Activated naive CD8-positive, alpha-beta T cell treated with anti-CD3 and anti-CD28 coated beads, Interleukin-2, amount 10 ng/mL, durations not matched to agents 7 days and 5 days (primary cell): ENCODE data around the gene BCR. TPM values are rescaled to one million over a fixed set of nuclear protein-coding genes. Genes with fewer than 3 reads are reported as not detected.

Source experiments
- ATAC-seq: fragments of 150-1000 bp; cut with Tn5 transposase; one replicate; pipeline ENCODE4 v1.10.0; 2021; ENCODE audit warnings: low read depth, moderate library complexity
- POLR2A ChIA-PET: fragments of 350-600 bp; sonication (Branson Sonifier 250); formaldehyde crosslinking; loops from one replicate; lab custom pipeline; 2021; ENCODE audit warnings: antibody characterized with exemption; lab: Charles Lee
- DNase-seq: peaks from one replicate; pipeline ENCODE4 v3.0.0; 2021
- H3K27ac Mint-ChIP-seq: one replicate; pipeline ENCODE4 v1.8.0; 2022; ENCODE audit warnings: mild to moderate bottlenecking, mixed read lengths
- H3K27me3 Mint-ChIP-seq: one replicate; pipeline ENCODE4 v1.8.0; 2022; ENCODE audit warnings: mild to moderate bottlenecking, moderate library complexity, mixed read lengths
- H3K36me3 Mint-ChIP-seq: one replicate; pipeline ENCODE4 v1.8.0; 2021; ENCODE audit warnings: mild to moderate bottlenecking, mixed read lengths
- H3K4me1 Mint-ChIP-seq: one replicate; pipeline ENCODE4 v1.8.0; 2021; ENCODE audit warnings: mixed read lengths
- H3K4me3 Mint-ChIP-seq: one replicate; pipeline ENCODE4 v1.8.0; 2022; ENCODE audit warnings: mild to moderate bottlenecking, moderate library complexity, mixed read lengths
- H3K9me3 Mint-ChIP-seq: one replicate; pipeline ENCODE4 v1.8.0; 2021; ENCODE audit warnings: mixed read lengths
- total RNA-seq, 2 experiments: library from RNA; stranded (reverse); gene quantifications; one replicate each; pipeline ENCODE4 v1.2.3, GENCODE V29; 2021

BCR gene
- total RNA-seq, 2 experiments from 2014 or later, result 36.2 to 39.2 TPM

GRCh38 chr22:23240639-23241389, 60.5 kb downstream of the BCR start:
- Mint-ChIP-seq H3K27me3 (no peaks in the 10 kb centered on the region), H3K27ac (no peak overlapping the region), H3K4me3 (no peak overlapping the region), H3K9me3 (peaks cover 2% of the 10 kb centered on the region), H3K4me1 (peaks cover 39% of the 10 kb centered on the region), H3K36me3 (peaks cover 9% of the 10 kb centered on the region)
- ATAC-seq, result no peak
- POLR2A ChIA-PET, result no interaction called here
- DNase-seq, result no peak

- DNase-seq (no peak), ATAC-seq (no peak)
- H3K27ac Mint-ChIP-seq, result peak overlapping the region; percentile 75
- H3K27me3 Mint-ChIP-seq, result no peaks in the 10 kb centered on the region
- H3K4me1 Mint-ChIP-seq, result peaks cover 39% of the 10 kb centered on the region
- H3K36me3 Mint-ChIP-seq, result peaks cover 9% of the 10 kb centered on the region
- POLR2A ChIA-PET, result interaction anchor here (0.7 kb wide), 1 partner anchor 24 kb away, joined by 3 read pairs; no protein-coding TSS in a partner anchor
- H3K9me3 Mint-ChIP-seq, result peaks cover 2% of the 10 kb centered on the region
- H3K4me3 Mint-ChIP-seq, result peak overlapping the region; percentile 26
These were observed 61.5 kb downstream of the BCR start for GRCh38 chr22:23241562-23242472.

GRCh38 chr22:23242473-23243001, 62.2 kb downstream of the BCR start:
- Mint-ChIP-seq H3K4me1 (peaks cover 41% of the 10 kb centered on the region), H3K4me3 (peak overlapping the region; percentile 69), H3K27me3 (no peaks in the 10 kb centered on the region), H3K27ac (peak overlapping the region; percentile 77), H3K9me3 (peaks cover 2% of the 10 kb centered on the region), H3K36me3 (peaks cover 10% of the 10 kb centered on the region)
- ATAC-seq (peak; percentile 5), DNase-seq (no peak)
- POLR2A ChIA-PET, result interaction anchor here (0.7 to 1.2 kb wide), 5 partner anchors 24 to 77 kb away, joined by 3 read pairs; no protein-coding TSS in a partner anchor

GRCh38 chr22:23243006-23243573, 62.8 kb downstream of the BCR start:
- peaks cover 10% of the 10 kb centered on the region for H3K36me3 Mint-ChIP-seq
- peaks cover 2% of the 10 kb centered on the region for H3K9me3 Mint-ChIP-seq
- peak overlapping the region; percentile 77 for H3K27ac Mint-ChIP-seq
- H3K4me3 Mint-ChIP-seq, result peak overlapping the region; percentile 69
- no peaks in the 10 kb centered on the region for H3K27me3 Mint-ChIP-seq
- DNase-seq (peak; percentile 60), ATAC-seq (peak; percentile 90)
- POLR2A ChIA-PET, result interaction anchor here (0.7 to 1.2 kb wide), 5 partner anchors 27 to 77 kb away, joined by 3 to 4 read pairs (median 3); no protein-coding TSS in a partner anchor
- peaks cover 43% of the 10 kb centered on the region for H3K4me1 Mint-ChIP-seq

GRCh38 chr22:23243859-23244689, 63.8 kb downstream of the BCR start:
- Mint-ChIP-seq H3K4me1 (peaks cover 43% of the 10 kb centered on the region), H3K4me3 (peak overlapping the region; percentile 69), H3K9me3 (peaks cover 2% of the 10 kb centered on the region), H3K27me3 (no peaks in the 10 kb centered on the region), H3K36me3 (peaks cover 8% of the 10 kb centered on the region), H3K27ac (peak overlapping the region; percentile 77)
- DNase-seq, result no peak
- ATAC-seq, result no peak
- POLR2A ChIA-PET, result interaction anchor here (0.7 to 1.2 kb wide), 2 partner anchors 28 to 77 kb away, joined by 3 to 4 read pairs; no protein-coding TSS in a partner anchor

- ATAC-seq, result no peak
- H3K4me1 Mint-ChIP-seq, result peaks cover 43% of the 10 kb centered on the region
- no peaks in the 10 kb centered on the region for H3K9me3 Mint-ChIP-seq
- H3K27me3 Mint-ChIP-seq, result no peaks in the 10 kb centered on the region
- H3K4me3 Mint-ChIP-seq, result no peak overlapping the region
- POLR2A ChIA-PET, result no interaction called here
- peak overlapping the region; percentile 23 for H3K27ac Mint-ChIP-seq
- DNase-seq, result no peak
- H3K36me3 Mint-ChIP-seq, result peaks cover 6% of the 10 kb centered on the region
These were observed 64.4 kb downstream of the BCR start for GRCh38 chr22:23244690-23245044.

- H3K27ac Mint-ChIP-seq, result no peak overlapping the region
- POLR2A ChIA-PET, result no interaction called here
- no peaks in the 10 kb centered on the region for H3K27me3 Mint-ChIP-seq
- no peaks in the 10 kb centered on the region for H3K9me3 Mint-ChIP-seq
- ATAC-seq (no peak), DNase-seq (no peak)
- no peak overlapping the region for H3K4me3 Mint-ChIP-seq
- H3K4me1 Mint-ChIP-seq, result peaks cover 48% of the 10 kb centered on the region
- peaks cover 6% of the 10 kb centered on the region for H3K36me3 Mint-ChIP-seq
These were observed 64.9 kb downstream of the BCR start for GRCh38 chr22:23245045-23245798.

- Mint-ChIP-seq H3K4me1 (peaks cover 47% of the 10 kb centered on the region), H3K27ac (no peak overlapping the region), H3K36me3 (peaks cover 4% of the 10 kb centered on the region), H3K9me3 (no peaks in the 10 kb centered on the region), H3K4me3 (no peak overlapping the region), H3K27me3 (no peaks in the 10 kb centered on the region)
- DNase-seq, result no peak
- ATAC-seq, result no peak
- POLR2A ChIA-PET, result no interaction called here
These were observed 65.5 kb downstream of the BCR start for GRCh38 chr22:23245799-23246136.

GRCh38 chr22:23246982-23247766, 66.9 kb downstream of the BCR start:
- H3K4me3 Mint-ChIP-seq, result no peak overlapping the region
- no peak overlapping the region for H3K27ac Mint-ChIP-seq
- peaks cover 36% of the 10 kb centered on the region for H3K4me1 Mint-ChIP-seq
- no peak for DNase-seq
- peaks cover 3% of the 10 kb centered on the region for H3K36me3 Mint-ChIP-seq
- ATAC-seq, result no peak
- H3K9me3 Mint-ChIP-seq, result no peaks in the 10 kb centered on the region
- POLR2A ChIA-PET, result no interaction called here
- H3K27me3 Mint-ChIP-seq, result no peaks in the 10 kb centered on the region

- Mint-ChIP-seq H3K27me3 (no peaks in the 10 kb centered on the region), H3K36me3 (peaks cover 3% of the 10 kb centered on the region), H3K4me1 (peaks cover 26% of the 10 kb centered on the region), H3K9me3 (no peaks in the 10 kb centered on the region), H3K27ac (no peak overlapping the region), H3K4me3 (no peak overlapping the region)
- POLR2A ChIA-PET, result no interaction called here
- DNase-seq (no peak), ATAC-seq (no peak)
These were observed 68.3 kb downstream of the BCR start for GRCh38 chr22:23248583-23248982.

GRCh38 chr22:23250056-23250784, 69.9 kb downstream of the BCR start:
- POLR2A ChIA-PET, result no interaction called here
- Mint-ChIP-seq H3K36me3 (peaks cover 3% of the 10 kb centered on the region), H3K9me3 (no peaks in the 10 kb centered on the region), H3K27me3 (no peaks in the 10 kb centered on the region), H3K27ac (no peak overlapping the region), H3K4me3 (no peak overlapping the region), H3K4me1 (peaks cover 16% of the 10 kb centered on the region)
- ATAC-seq (no peak), DNase-seq (no peak)
